Stimulated activated CD4-positive, alpha-beta T cell treated with anti-CD3 and anti-CD28 coated beads, Interleukin-1b, Interleukin-23, amount 100 ng/mL, for 24 hours (primary cell): ENCODE results near the gene NF2.

Source experiments
- DNase-seq, 4 experiments: peaks; one replicate each; pipeline ENCODE4 v3.0.0-alpha.2; 2020; ENCODE audit warnings: low read depth in 4 of 4, low spot score in 1 of 4

Gene NF2

DNA sequence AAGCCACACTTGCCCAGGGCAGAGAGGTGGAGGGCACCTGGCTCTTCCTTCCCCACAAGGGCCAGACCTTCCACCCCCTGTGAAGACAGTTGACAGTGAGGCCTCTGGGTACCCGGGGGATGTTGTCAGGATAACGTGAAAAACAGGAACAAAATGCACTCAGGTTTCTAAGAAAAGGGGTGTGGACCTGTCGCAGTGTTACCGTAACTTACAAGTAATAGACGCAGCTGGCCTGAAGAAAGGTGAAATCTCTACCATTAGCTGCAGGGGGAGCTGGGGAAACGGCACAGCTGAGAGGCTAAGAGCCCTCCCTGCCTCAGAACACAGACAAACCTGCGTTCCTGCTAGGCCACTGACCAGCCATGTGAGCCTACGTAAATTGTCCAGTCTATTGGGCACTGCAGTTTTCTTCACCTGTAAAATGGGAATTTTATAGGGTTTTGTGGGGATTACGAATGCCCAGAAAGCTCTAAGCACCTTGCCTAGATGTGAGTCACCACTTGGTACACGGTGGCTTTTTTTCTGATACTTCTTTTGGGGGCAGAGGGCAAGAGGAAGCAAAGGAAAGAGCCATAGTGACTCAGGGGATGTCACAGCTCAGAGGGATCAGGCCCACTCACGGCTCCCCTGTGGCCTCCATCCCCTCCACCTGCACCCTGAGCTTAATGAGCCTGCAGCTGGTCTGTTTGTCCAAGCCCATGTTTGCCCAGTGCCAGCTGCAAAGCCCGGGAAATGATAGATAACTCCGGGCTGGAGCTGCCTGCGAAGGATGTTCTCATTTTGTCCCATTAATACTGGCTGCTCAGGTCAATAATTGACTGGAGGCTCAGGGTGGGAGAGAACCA, 97.9 kb downstream of the NF2 start:
- no peak for DNase-seq

DNA sequence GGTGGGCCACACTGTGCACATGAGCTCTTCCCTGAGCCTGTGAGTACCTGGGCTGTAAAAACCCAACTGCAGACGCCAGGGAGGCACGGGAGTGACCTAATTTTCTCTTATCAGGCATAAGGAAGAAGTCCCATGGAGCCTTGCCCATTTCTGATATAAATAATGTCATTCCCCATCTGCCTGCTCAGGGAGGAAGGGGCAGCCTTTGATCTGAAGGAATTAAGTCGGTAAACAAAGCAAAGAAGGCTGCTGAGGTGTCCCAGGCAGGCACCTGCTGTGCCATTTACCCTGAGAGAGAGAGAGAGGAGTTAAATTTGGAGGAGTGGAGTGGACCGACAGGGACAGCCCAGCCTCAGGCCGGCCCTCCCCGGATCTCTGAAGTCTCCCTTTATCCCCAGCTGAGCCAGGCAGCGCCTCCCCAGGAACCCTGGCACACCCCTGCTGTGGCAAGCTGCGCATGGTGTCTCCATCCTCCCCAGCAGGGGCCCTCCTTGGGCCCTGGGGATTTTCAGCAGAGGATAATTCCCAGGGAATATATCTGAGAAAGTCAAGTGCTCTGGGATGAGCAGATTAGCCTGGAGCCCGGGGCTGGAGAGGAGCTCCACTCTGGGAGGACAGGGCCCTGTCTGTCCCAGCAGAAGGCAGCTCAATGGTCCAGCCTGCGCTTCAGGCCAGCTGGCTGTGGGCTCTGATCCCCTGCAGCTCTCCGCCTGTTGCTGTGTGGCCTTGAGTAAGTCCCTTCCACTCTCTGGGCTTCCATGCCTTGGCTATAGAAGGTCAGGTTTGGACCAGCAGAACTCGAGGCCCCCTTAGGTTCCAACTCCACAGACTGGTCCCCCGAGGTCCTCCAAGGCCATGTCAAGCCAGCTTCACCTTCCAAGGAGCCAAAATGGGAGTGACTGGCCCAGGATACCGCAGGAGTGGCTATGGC, 98.8 kb downstream of the NF2 start:
- no peak for DNase-seq

DNA sequence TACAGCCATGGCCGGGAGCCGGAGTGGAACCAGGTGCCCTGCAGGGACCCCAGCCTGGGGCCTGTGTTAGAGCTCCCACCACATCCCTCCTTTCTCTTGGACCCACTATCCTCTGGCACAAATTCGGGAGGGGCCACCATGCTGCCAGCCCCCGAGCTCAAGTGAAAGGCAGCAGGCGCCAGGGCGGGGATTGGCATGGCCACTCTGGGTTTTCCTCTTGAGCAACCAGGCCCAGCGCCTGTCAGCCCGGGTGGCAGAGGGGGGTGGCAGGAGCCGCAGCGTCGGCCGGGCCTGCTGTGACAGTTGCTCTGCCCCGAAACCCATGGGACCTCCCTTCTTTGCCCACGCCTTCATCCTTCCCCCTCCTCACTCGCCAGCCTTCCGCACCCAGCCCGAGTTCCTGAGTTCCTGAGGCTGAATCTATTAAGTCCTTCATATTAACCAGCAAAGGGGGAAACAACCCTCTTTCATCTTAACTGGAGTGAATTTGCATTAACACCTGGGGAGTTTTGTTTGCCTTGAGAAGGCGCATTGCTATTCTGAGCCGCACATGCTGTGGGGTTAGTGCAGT, 99.6 kb downstream of the NF2 start:
- DNase-seq = no peak

DNA sequence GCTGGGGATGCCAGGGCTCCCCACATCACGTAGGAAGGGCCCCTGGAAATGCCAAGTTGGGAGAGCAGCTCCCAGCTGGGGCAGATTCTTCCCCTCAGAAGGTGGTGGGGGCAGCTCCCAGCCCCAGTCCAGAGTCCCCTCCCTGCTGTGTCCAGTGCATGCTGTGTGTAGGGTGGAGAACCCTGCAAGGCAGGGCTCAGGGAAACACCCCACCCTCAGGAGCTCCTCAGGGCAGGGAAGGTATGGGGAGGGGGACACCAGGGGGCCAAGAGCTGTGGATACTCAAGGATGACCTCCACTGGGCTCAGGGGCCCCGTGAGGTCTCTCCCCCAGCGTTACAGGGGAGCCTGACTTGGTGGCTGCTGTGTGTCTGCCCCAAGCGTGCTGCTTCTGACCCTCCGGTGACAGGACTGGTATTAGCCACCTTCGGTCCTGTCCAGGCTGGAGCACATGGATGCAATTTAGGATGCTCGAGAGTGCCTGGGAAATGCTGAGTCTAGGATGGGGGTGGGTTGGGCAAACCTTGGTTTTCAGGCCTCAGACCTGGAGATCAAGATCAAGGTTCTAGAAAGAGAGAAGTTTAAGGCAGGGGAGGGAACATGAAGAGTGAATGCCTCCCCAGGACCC, 100.2 kb downstream of the NF2 start:
- DNase-seq = no peak

DNA sequence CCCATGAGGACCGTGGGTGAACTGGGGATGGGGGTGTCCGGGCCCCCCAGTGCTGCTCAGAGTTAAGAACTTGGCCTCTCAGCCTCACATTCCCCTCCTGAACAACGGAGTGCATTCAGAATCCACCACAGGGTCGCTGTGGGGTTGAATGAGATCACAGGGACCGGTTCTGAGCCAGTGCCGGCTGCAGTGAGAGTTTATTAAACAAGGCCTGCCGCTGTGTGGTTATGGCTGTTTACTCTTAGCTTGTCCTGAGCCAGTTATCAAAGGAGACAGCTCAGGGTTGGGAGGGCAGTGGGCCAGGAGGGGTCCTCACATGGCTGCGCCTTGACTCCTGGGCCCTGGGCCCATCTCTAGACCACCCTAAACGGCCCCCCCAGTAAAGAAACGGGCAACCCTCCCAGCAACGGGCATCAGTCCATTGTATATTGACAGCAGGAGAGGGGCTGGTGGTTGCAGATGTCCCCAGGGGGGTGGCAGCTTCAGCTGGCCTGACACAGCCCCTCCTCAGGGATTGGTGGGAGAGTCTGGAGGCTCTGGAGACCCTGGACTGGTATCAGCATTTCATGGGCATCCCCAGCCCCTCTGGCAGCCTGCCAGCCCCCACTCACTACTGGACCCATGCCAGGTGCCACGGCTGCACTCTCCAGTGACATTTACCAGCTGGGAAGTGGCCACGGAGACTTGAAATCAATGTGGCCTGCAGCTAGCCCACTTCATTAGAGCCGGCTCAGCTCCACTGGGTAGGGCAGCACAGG, 101.3 kb downstream of the NF2 start:
- no peak for DNase-seq

DNA sequence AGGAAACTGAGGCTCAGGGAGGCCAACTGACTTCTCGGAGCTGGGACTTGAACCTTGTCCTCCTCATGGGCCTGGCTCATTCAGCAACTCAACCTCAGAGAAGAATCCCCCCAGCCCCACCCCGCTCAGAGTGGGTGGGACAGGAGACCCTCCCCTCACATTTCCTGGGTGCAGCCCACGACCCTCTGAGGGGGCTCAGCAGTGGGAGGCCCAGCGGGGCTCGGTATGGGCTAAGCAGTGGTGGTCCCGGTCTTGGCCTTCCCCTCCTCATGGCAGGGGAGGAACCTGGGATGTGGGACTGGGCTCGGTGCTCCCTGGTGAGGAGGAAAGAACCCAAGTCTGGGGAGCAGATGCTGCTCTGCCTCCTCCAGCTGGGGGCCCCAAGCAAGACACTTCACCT, 102.2 kb downstream of the NF2 start:
- DNase-seq = no peak

DNA sequence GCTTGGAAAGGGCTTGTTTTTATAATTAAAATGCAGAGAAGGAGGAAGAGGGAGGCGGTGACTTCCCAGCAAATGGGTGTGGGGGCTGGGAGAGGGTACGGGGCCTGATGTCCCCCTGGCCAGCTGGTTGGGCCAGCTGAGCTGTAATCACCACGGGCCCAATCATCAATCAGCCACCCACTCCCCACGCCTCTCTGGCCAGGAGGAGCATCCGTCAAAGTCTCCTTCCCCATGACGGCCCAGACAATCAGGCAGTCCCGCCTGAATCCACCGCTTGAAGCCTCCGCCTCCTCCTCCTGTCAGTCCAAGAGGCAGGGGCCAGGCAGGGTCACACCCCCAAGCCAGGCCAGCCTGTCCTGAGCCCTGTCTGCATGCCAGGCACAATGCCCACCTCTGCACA, 103.1 kb downstream of the NF2 start:
- no peak for DNase-seq

DNA sequence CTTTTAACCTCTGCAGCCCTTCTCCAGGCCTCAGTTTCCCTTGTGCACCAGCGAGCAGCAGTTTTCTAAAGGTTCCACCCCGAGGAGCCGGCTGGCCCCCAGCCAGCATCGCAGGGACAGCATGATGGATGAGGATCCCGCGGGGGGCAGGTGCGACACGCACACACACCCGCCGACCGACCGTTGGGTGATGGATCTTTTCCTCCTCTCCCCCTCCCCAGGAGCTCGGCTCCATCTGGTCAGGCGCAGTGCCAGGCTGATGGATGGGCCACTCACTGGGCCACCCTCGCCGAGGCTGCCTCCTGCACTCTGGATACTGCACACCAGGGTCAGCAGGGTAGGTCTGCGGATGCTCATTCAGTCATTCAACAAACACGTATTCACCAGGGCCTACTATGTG, 103.6 kb downstream of the NF2 start:
- DNase-seq = no peak

DNA sequence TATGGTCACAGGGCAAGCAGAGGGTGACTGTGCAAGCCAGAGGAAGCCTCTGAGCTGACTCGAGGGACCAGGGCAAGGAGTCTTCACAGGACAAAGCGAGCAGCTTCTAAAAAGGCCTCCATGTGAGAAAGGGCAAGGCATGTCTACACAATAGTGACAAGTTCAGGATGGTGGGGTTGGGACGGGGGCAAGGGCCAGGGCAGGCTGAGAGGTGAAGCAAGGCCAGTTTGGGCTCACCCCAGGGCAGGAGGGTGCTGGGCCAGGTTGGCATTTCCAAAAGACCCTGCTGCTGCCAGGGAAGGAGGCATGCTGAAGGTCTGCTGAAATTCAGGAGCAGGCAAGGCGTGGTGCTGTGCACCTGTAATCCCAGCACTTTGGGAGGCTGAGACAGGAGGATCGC, 104.0 kb downstream of the NF2 start:
- DNase-seq = no peak

DNA sequence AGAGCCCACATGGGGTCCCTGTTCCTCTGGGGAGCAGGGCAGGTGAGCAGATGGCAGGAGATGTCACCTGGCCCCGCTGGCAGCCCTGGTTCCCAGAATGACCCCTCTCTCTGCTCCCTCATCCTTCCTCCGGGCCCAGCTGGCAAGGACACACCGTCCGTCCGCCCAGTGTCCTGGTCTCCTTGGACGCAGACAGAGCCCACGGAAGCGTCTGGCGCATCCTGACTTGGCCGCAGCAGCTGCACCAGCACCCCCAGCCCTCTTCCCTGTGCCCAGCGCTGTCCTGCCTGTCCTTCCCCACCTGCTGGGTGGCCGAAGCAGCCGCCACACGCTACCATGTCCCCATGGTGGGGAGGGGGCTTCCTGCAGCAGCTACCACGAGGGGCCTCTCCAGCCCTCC, 106.8 kb downstream of the NF2 start:
- no peak for DNase-seq

DNA sequence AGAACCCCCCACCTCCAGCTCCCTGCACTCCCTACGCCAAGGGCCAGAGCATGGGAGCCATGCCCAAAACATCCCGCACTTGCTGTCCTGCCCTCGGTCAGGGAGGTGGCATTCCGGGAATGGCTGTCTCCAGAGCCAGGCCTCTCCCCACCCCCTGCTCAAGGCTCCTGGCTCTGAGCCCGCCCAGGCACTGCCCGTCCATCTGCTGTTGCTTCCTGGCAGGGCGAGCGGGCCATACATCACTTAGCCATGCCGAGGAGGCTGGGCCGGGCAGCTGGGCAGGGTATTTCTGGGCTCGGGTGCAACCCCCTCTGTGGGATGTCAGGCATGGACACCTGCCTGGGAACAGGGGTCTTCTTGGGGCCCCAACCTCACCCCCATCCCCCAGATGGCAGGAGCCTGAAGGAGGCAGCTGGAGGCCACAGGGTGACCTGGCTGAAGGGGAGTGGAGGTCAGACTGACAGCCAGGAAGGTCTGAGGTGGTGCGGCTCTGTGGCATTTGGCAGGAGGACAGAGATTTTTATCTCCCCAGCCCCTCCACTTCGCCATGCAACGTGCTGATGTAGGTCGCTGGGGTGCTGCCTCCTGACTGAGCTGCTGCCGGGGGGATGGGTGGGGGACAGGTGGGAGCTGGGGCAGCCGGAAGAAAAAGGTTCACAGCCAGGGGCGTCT, 107.6 kb downstream of the NF2 start:
- DNase-seq = no peak

DNA sequence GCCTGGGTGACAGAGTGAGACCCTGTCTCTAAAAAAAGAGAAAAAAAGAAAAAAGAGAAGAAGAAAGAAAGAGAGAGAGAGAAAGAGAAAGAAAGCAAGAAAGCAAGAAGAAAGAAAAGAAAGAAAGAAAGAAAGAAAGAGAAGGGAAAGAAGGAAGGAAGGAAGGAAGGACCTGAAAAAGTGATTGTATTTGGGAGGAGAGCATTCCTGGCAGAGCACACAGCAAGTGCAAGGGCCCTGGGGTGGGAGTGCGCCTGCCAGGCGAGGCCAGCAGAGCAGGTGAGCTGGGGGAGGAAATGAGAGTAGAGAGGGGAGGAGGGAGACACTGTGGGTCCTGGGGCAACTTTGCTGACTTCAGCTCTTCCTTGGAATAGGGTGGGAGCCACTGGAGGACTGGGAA, 108.7 kb downstream of the NF2 start:
- DNase-seq = no peak

DNA sequence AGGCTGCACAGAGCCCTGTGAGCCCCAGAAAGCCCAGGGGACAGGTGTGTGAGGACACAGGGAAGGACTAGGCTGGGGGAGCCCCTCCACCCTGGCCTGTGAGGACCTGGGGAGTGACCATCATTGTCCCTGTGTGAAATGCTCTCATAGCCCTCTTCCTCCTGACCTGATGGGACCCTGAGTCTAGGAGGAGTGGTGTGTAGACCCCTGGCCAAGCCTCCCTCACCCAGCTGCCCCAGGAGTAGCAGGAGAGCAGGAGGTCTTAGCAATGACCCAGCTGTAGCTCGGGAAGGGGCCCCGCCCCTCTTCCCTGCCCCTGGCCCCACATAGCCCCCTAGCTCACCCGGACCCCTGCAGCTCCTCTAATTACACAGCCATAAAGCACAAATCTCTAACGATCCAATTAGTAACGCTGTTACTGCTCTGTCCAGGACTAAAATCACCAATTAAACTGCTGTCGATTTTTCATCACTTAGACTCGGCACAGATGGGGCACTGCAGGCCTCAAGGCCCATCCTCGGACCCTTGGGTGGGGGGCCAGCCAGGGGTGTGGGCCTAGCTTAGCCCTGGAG, 109.8 kb downstream of the NF2 start:
- DNase-seq = no peak

DNA sequence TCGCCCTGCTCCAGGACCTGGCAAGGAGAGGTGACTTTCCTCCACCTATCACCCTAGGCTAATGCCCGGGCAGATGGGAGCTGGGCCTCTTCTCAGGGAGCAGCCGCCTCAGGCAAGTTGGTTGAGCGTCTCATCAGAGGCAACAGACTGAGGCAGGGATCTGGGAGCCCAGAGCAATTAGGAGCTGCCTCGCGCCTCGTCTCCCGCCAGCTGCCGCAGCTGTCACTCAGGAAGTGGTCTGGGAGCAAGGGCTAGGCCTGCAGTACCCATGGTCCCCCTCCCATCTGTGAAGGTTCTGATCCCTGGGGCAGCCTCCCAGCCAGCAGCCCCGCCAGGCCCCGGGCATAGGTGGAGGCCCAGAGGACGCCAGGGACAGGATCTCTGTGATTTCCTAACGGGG, 111.8 kb downstream of the NF2 start:
- DNase-seq = no peak

DNA sequence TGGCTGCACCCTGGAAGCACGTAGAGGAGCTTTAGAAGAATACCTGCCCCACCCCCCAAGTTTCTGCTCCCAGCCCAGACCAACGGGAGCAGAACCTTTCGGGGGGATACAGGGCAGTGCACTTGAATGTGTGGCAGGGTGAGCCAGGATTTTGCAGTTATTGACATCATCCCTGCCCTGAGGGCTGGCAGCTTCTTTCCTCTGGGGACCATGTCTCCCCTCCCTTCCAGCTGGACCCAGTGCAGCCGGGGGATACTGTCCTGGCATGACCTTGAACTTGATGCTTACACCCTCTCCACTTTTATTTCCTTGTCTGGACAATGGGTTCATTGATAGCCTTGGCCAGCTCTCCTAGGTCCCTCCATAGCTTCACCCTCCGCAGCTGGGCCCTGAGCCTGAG, 112.3 kb downstream of the NF2 start:
- no peak for DNase-seq

DNA sequence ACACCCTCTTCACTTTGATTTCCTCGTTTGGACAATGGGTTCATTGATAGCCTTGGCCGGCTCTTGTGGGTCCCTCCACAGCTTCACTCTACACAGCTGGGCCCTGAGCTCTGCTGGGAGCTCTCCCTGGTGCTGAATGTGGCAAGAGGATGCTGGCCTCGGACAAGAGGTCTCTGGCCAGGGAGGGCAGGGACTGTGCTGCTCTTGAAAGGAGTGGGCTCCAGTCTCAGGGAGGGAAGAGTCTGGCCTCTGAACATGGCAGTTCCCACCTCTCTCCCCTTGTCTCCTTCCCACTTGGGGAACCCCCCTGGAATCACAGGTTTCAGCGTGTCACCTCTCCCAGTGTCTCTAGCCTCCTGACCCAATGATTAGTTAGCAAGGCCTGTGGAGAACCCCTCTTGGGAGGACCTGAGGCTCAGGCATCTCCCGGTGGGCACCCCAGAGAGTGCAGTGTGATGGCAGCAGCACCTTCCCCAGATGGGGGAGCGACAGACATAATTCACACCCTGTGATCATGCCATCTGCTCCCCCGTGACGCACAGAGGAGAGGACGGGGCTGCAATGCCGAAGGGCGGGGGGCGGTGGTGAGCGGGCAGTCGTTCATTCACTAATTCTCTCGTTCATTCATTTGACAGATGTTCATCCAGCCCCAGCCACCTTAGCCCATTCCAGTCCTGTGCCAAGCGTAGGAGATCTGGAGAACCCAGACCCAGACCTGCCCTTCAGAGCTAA, 113.5 kb downstream of the NF2 start:
- DNase-seq = no peak

DNA sequence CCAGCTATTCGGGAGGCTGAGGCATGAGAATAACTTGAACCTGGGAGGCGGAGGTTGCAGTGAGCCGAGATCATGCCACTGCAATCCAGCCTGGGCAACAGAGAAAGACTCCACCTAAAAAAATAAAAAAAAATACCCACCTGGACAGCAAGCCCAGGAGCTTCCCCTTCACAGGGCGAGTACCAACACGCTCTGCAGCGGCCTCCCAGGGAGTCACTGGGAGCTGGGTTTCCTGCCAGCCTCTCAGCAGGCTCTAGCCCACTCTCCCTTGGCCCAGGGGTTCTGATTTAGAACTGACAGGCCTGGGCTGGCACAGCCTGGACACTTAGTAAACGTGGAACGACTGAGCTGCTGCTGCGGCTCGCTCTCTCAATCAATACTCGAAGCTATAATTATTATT, 114.4 kb downstream of the NF2 start:
- DNase-seq = no peak

DNA sequence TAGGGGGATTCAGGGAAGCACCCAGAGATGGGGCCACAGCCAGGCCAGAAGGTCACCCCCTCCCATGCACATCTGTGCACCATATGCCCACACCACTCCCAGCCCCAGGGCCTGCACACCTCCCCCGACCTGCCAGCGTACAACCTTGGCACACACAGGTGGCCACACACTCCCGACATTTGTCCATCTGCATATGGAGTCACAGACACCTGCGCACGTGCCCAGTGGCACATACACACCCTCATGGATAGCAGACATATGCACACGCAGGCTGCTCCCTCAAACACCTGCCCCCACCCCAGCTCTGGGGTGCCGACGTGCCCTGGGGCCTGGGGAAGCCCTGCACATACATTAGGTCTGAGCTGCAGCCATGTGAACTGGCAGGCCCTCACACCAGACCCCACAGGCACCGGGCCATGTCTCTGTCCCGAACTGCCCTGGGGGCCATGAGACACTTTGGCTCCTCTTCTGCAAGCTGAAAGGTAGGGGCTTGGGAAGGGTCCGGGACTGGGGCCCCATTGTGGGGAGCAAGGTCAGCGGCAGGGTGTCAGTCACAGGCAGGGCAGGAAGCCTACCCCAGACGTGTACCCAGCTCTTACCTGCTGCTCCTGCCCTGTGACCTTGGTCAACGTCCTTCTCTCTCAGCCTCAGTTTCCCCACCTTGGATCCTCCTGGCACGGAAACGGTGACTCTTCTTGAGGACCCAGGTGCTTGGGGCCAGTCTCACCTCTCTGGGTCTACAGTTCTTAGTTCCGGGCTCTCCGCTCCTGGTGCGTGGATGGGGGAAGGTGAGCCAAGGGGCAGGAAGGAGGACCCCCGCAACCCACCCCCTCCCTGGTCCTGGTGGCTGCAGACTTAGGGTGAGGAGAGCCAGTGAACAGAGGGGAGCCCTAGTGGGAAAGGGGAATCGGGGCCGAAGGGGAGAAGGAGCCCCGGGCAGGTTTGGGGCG, 115.8 kb downstream of the NF2 start:
- DNase-seq = no peak
